DND-41 (cell line): ENCODE results near the gene CD70.

Experiments used
- ATAC-seq: fragments of 200-7000 bp; cut with Tn5 transposase; 3 replicates; pipeline ENCODE4 v1.9.1; 2021; ENCODE audit warnings: low read depth; ENCODE audit not compliant: insufficient read depth
- DNase-seq: peaks from one replicate; pipeline ENCODE4 v3.0.0-alpha.2; 2020
- H2AFZ ChIP-seq: 2 replicates; pipeline ENCODE4 v1.6.0; 2012; ENCODE audit warnings: low read depth, low read length
- H3K27ac ChIP-seq: 2 replicates; pipeline ENCODE4 v1.5.1; 2012; ENCODE audit warnings: low read length, inconsistent platforms
- H3K27me3 ChIP-seq: fragments of 200-600 bp; sonication (generic); 2 replicates; pipeline ENCODE4 v1.6.0; 2012; ENCODE audit warnings: low read length, mild to moderate bottlenecking, inconsistent platforms; ENCODE audit not compliant: insufficient read depth, poor library complexity
- H3K36me3 ChIP-seq: 2 replicates; pipeline ENCODE4 v1.5.1; 2012; ENCODE audit warnings: low read length, inconsistent platforms; ENCODE audit not compliant: insufficient read depth
- H3K4me1 ChIP-seq: 2 replicates; pipeline ENCODE4 v1.5.1; 2012; ENCODE audit warnings: mild to moderate bottlenecking, low read length; ENCODE audit not compliant: insufficient read depth
- H3K4me2 ChIP-seq: 2 replicates; pipeline ENCODE4 v1.6.0; 2012; ENCODE audit warnings: mild to moderate bottlenecking, moderate library complexity, low read length, inconsistent platforms; ENCODE audit not compliant: insufficient read depth
- H3K4me3 ChIP-seq, 2 experiments: fragments of 200-600 bp in 1 of 2; shearing (Covaris generic) in 1 of 2; 2 replicates each; pipeline ENCODE4 v1.5.1; 2012 to 2016; ENCODE audit warnings: inconsistent platforms in 2 of 2, low read length in 2 of 2, mild to moderate bottlenecking in 2 of 2, low read depth in 1 of 2, moderate library complexity in 1 of 2
- H3K79me2 ChIP-seq: 2 replicates; pipeline ENCODE4 v1.6.0; 2012; ENCODE audit warnings: low read length, inconsistent platforms; ENCODE audit not compliant: insufficient read depth
- H3K9ac ChIP-seq: 2 replicates; pipeline ENCODE4 v1.6.0; 2012; ENCODE audit warnings: low read depth, mild to moderate bottlenecking, inconsistent platforms, low read length, moderate library complexity
- H3K9me3 ChIP-seq: 2 replicates; pipeline ENCODE4 v1.5.1; 2012; ENCODE audit warnings: low read length, moderate library complexity, mild to moderate bottlenecking, inconsistent platforms; ENCODE audit not compliant: insufficient read depth, severe bottlenecking
- H4K20me1 ChIP-seq: 2 replicates; pipeline ENCODE4 v1.6.0; 2012; ENCODE audit warnings: low read length; ENCODE audit not compliant: insufficient read depth
- CTCF ChIP-seq: IDR thresholded peaks from 2 replicates; pipeline ENCODE4 v1.5.1; 2012; ENCODE audit warnings: borderline replicate concordance, low read length, moderate library complexity, mild to moderate bottlenecking; ENCODE audit not compliant: poor library complexity, severe bottlenecking; ENCODE audit errors: extremely low read depth
- EZH2 ChIP-seq: IDR thresholded peaks from 3 replicates; pipeline ENCODE4 v1.6.1; 2012; ENCODE audit warnings: borderline replicate concordance, low read depth, mild to moderate bottlenecking, moderate library complexity, low read length, inconsistent platforms; ENCODE audit not compliant: severe bottlenecking

The CD70 gene

GRCh38 chr19:6588508-6589345 is 2.2 kb downstream of the CD70 start:
- Histone ChIP-seq H3K9me3 (no peaks in the 10 kb centered on the region), H3K27ac (peak overlapping the region; percentile 42), H3K27me3 (peaks cover 5% of the 10 kb centered on the region), H3K4me2 (peak overlapping the region; percentile 95), H3K9ac (peak overlapping the region; percentile 3; the same call in 1 of the 2 replicates), H4K20me1 (no peaks in the 10 kb centered on the region), H3K36me3 (peaks cover 8% of the 10 kb centered on the region), H3K4me1 (peaks cover 55% of the 10 kb centered on the region), H3K4me3 (no peak overlapping the region), H2AFZ (no peak overlapping the region), H3K79me2 (peaks cover 11% of the 10 kb centered on the region)
- ATAC-seq: no peak
- TF ChIP-seq CTCF (no peak), EZH2 (no peak)
- DNase-seq: no peak

GRCh38 chr19:6587998-6588507 is 2.9 kb downstream of the CD70 start:
- Histone ChIP-seq H3K4me3 (no peak overlapping the region), H3K27ac (peak overlapping the region; percentile 36), H2AFZ (no peak overlapping the region), H4K20me1 (no peaks in the 10 kb centered on the region), H3K4me1 (peaks cover 49% of the 10 kb centered on the region), H3K9ac (peak overlapping the region; percentile 13; the same call in 1 of the 2 replicates), H3K27me3 (peaks cover 5% of the 10 kb centered on the region), H3K4me2 (0 out of 2 replicates have a peak overlapping the region, but pooled peaks have one; percentile 22), H3K36me3 (peaks cover 8% of the 10 kb centered on the region), H3K79me2 (peaks cover 11% of the 10 kb centered on the region), H3K9me3 (no peaks in the 10 kb centered on the region)
- TF ChIP-seq EZH2 (no peak), CTCF (no peak)
- DNase-seq (no peak), ATAC-seq (no peak)

GRCh38 chr19:6587093-6587820 is 3.7 kb downstream of the CD70 start:
- Histone ChIP-seq H3K4me2 (0 out of 2 replicates have a peak overlapping the region, but pooled peaks have one; percentile 22), H3K4me1 (peaks cover 46% of the 10 kb centered on the region), H4K20me1 (no peaks in the 10 kb centered on the region), H3K27ac (peak overlapping the region; percentile 36), H3K4me3 (no peak overlapping the region), H3K79me2 (peaks cover 11% of the 10 kb centered on the region), H3K27me3 (peaks cover 5% of the 10 kb centered on the region), H3K36me3 (peaks cover 8% of the 10 kb centered on the region), H3K9ac (peak overlapping the region; percentile 13; the same call in 1 of the 2 replicates), H3K9me3 (no peaks in the 10 kb centered on the region), H2AFZ (no peak overlapping the region; the same call in 1 of the 2 replicates)
- ATAC-seq (no peak), DNase-seq (no peak)
- TF ChIP-seq EZH2 (no peak), CTCF (no peak)
